RWPE2 (cell line): ENCODE measurements around the gene RPS6KA4.

Experiments used
- ATAC-seq: fragments of 200-7000 bp; cut with Tn5 transposase; 3 replicates; pipeline ENCODE4 v1.9.1; 2021; ENCODE audit warnings: low read depth
- DNase-seq: peaks from one replicate; pipeline ENCODE4 v3.0.0-alpha.2; 2020; ENCODE audit warnings: low spot score
- H3K27ac ChIP-seq: fragments of 450-650 bp; 2 replicates; pipeline ENCODE4 v1.5.1; 2017; ENCODE audit warnings: mild to moderate bottlenecking; ENCODE audit not compliant: poor library complexity, severe bottlenecking
- H3K27me3 ChIP-seq: fragments of 250-450 bp; sonication (Bioruptor Pico); 2 replicates; pipeline ENCODE4 v1.5.1; 2021; ENCODE audit warnings: mild to moderate bottlenecking, moderate library complexity; ENCODE audit not compliant: insufficient read depth, poor library complexity, severe bottlenecking
- H3K36me3 ChIP-seq: fragments of 250-450 bp; sonication (Bioruptor Pico); 2 replicates; pipeline ENCODE4 v1.5.1; 2020; ENCODE audit warnings: low read depth, mild to moderate bottlenecking, moderate library complexity
- H3K4me1 ChIP-seq: fragments of 250-450 bp; sonication (Bioruptor Pico); 2 replicates; pipeline ENCODE4 v1.5.1; 2021; ENCODE audit warnings: mild to moderate bottlenecking, moderate library complexity; ENCODE audit not compliant: insufficient read depth, poor library complexity, severe bottlenecking
- H3K4me3 ChIP-seq: fragments of 250-450 bp; sonication (Bioruptor Pico); 2 replicates; pipeline ENCODE4 v1.5.1; 2021; ENCODE audit warnings: mild to moderate bottlenecking, moderate library complexity; ENCODE audit not compliant: severe bottlenecking
- H3K9me3 ChIP-seq: fragments of 250-450 bp; sonication (Bioruptor Pico); 2 replicates; pipeline ENCODE4 v1.5.1; 2021; ENCODE audit warnings: mild to moderate bottlenecking, moderate library complexity; ENCODE audit not compliant: severe bottlenecking
- TF ChIP-seq, protein P1 (sequence below): fragments of 450-650 bp; IDR thresholded peaks from one replicate; pipeline ENCODE4 v1.5.1; 2017; ENCODE audit warnings: mild to moderate bottlenecking, moderate library complexity; ENCODE audit not compliant: poor library complexity, severe bottlenecking

Gene RPS6KA4

DNA sequence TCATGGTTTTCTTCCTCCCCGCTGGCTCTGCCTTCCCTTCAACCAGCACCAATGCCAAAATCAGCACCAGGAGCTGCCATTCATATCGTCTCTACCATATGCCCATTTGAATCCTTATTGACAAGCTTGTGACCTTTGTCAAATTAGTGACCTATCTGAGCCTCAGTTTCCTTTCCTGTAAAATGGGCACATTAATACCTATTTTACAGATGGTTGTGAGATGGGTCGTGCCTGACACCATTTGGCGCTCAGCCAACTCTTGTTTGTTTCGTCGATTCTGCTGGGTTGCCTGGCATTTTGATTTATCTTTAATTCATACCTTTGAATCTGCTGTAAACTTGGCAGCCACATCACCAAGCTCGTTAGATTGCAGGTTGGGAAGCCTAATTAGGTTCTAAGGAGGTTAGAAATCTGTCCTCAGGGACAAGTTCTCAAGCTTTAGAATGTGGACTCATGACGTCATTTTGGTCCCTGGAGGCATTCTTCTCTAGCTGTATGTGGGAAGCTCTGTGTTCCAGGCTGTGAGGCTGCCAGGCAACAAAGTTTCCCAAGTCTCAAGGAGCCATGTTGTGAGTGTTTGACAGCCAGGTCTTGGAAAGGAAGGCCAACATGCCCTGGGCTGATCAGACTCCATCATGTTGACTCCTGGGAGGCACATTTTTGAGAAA is 61.0 kb downstream of the RPS6KA4 start:
- Histone ChIP-seq H3K4me1 (no peaks in the 10 kb centered on the region), H3K27ac (no peak overlapping the region), H3K36me3 (no peaks in the 10 kb centered on the region), H3K4me3 (no peak overlapping the region), H3K27me3 (no peaks in the 10 kb centered on the region), H3K9me3 (peaks cover 2% of the 10 kb centered on the region)
- ATAC-seq: no peak
- TF ChIP-seq, protein P1, sequence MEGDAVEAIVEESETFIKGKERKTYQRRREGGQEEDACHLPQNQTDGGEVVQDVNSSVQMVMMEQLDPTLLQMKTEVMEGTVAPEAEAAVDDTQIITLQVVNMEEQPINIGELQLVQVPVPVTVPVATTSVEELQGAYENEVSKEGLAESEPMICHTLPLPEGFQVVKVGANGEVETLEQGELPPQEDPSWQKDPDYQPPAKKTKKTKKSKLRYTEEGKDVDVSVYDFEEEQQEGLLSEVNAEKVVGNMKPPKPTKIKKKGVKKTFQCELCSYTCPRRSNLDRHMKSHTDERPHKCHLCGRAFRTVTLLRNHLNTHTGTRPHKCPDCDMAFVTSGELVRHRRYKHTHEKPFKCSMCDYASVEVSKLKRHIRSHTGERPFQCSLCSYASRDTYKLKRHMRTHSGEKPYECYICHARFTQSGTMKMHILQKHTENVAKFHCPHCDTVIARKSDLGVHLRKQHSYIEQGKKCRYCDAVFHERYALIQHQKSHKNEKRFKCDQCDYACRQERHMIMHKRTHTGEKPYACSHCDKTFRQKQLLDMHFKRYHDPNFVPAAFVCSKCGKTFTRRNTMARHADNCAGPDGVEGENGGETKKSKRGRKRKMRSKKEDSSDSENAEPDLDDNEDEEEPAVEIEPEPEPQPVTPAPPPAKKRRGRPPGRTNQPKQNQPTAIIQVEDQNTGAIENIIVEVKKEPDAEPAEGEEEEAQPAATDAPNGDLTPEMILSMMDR: no peak
- no peak for DNase-seq
